ENCODE results near the gene SLC25A38. TPM values are rescaled to one million over a fixed set of nuclear protein-coding genes. Genes with fewer than 3 reads are reported as not detected.

Gene SLC25A38
- total RNA-seq, 4 donors from 2014 or later = 20.3 to 45.7 (median 36.1) TPM

- peaks cover 0 to 6% (median 0%) of the 10 kb centered on the region in 4 donors for H3K4me1 ChIP-seq
- no peaks in the 10 kb centered on the region for H3K9me3 ChIP-seq
- no peak overlapping the region for H3K4me3 ChIP-seq
- H3K27me3 ChIP-seq = no peaks in the 10 kb centered on the region
- peaks cover 0 to 2% (median 0%) of the 10 kb centered on the region in 4 donors for H3K36me3 ChIP-seq
- DNase-seq (ENCODE audit: extremely low spot score) = no peak
- WGBS = 94% methylated on average over 2 of the region's 2 CpGs
- no peak overlapping the region for H3K27ac ChIP-seq (replicated peaks in 1 of 4)
- intact Hi-C loops (cut with DNase I) = no loop called here
- TF ChIP-seq POLR2AphosphoS5 (IDR thresholded peaks at IDR 0.05) = no peak
- TF ChIP-seq CTCF (IDR thresholded peaks at IDR 0.05) = no peak
- TF ChIP-seq EP300 (IDR thresholded peaks at IDR 0.05) = no peak
- TF ChIP-seq POLR2A (IDR thresholded peaks at IDR 0.05; ENCODE audit: low read depth) = no peak
Observed at GRCh38 chr3:39419742-39420315, 36.7 kb downstream of the SLC25A38 start.

GRCh38 chr3:39420543-39420942 is 37.4 kb downstream of the SLC25A38 start:
- no peaks in the 10 kb centered on the region for H3K9me3 ChIP-seq
- peaks cover 0 to 6% (median 0%) of the 10 kb centered on the region in 4 donors for H3K4me1 ChIP-seq
- no peak for DNase-seq (ENCODE audit: extremely low spot score)
- H3K27me3 ChIP-seq = no peaks in the 10 kb centered on the region
- no peaks in the 10 kb centered on the region for H3K36me3 ChIP-seq
- H3K27ac ChIP-seq (replicated peaks in 1 of 4) = no peak overlapping the region
- intact Hi-C loops (cut with DNase I) = no loop called here
- TF ChIP-seq POLR2AphosphoS5 (IDR thresholded peaks at IDR 0.05) (no peak), POLR2A (IDR thresholded peaks at IDR 0.05; ENCODE audit: low read depth) (no peak), EP300 (IDR thresholded peaks at IDR 0.05) (no peak), CTCF (IDR thresholded peaks at IDR 0.05) (no peak)
- no peak overlapping the region for H3K4me3 ChIP-seq
- WGBS = 100% methylated on average over 2 of the region's 2 CpGs

- H3K4me3 ChIP-seq = no peak overlapping the region
- no peaks in the 10 kb centered on the region for H3K4me1 ChIP-seq
- no peak overlapping the region for H3K27ac ChIP-seq (replicated peaks in 1 of 4)
- DNase-seq (ENCODE audit: extremely low spot score) = no peak
- intact Hi-C loops (cut with DNase I) = no loop called here
- no peaks in the 10 kb centered on the region for H3K36me3 ChIP-seq
- H3K27me3 ChIP-seq = no peaks in the 10 kb centered on the region
- 76% methylated on average over 1 of the region's 1 CpG for WGBS
- no peaks in the 10 kb centered on the region for H3K9me3 ChIP-seq
- TF ChIP-seq EP300 (IDR thresholded peaks at IDR 0.05) = no peak
- no peak for TF ChIP-seq POLR2A (IDR thresholded peaks at IDR 0.05; ENCODE audit: low read depth)
- no peak for TF ChIP-seq CTCF (IDR thresholded peaks at IDR 0.05)
- no peak for TF ChIP-seq POLR2AphosphoS5 (IDR thresholded peaks at IDR 0.05)
Observed at GRCh38 chr3:39423436-39423970, 40.3 kb downstream of the SLC25A38 start.

GRCh38 chr3:39426312-39426711 is 43.1 kb downstream of the SLC25A38 start:
- Histone ChIP-seq H3K9me3 (no peaks in the 10 kb centered on the region), H3K27ac (replicated peaks in 1 of 4) (no peak overlapping the region), H3K27me3 (peaks cover 0 to 11% (median 0%) of the 10 kb centered on the region in 4 donors), H3K36me3 (no peaks in the 10 kb centered on the region), H3K4me3 (no peak overlapping the region), H3K4me1 (peaks cover 0 to 4% (median 0%) of the 10 kb centered on the region in 4 donors)
- no peak for DNase-seq (ENCODE audit: extremely low spot score)
- 33% methylated on average over 1 of the region's 1 CpG for WGBS
- TF ChIP-seq CTCF (IDR thresholded peaks at IDR 0.05) (no peak), POLR2A (IDR thresholded peaks at IDR 0.05; ENCODE audit: low read depth) (no peak), EP300 (IDR thresholded peaks at IDR 0.05) (no peak), POLR2AphosphoS5 (IDR thresholded peaks at IDR 0.05) (no peak)
- intact Hi-C loops (cut with DNase I) = no loop called here

Measured in esophagus muscularis mucosa (tissue), 4 donors.